Adipocyte (in vitro differentiated cells): ENCODE measurements around the gene CAMK1D.

ENCODE experiments used
- DNase-seq: peaks from one replicate; pipeline ENCODE4 v3.0.0-alpha.2; 2015; ENCODE audit warnings: low read depth
- H3K27me3 ChIP-seq: replicated peaks from 2 replicates; pipeline ENCODE4 v1.7.0; 2013; ENCODE audit warnings: mild to moderate bottlenecking, low read length, moderate library complexity; ENCODE audit not compliant: control insufficient read depth, insufficient read depth
- H3K36me3 ChIP-seq: 2 replicates; pipeline ENCODE4 v1.7.0; 2013; ENCODE audit warnings: low read length, mild to moderate bottlenecking, moderate library complexity; ENCODE audit not compliant: control insufficient read depth, insufficient read depth, severe bottlenecking
- H3K4me1 ChIP-seq: 2 replicates; pipeline ENCODE4 v1.7.0; 2013; ENCODE audit warnings: mild to moderate bottlenecking, low read length, moderate library complexity; ENCODE audit not compliant: control insufficient read depth, insufficient read depth
- H3K4me3 ChIP-seq: 2 replicates; pipeline ENCODE4 v1.7.0; 2013; ENCODE audit warnings: mild to moderate bottlenecking, low read length, moderate library complexity
- H3K9ac ChIP-seq: 2 replicates; pipeline ENCODE4 v1.7.0; 2013; ENCODE audit warnings: mild to moderate bottlenecking, low read length, moderate library complexity
- H3K9me3 ChIP-seq: 2 replicates; pipeline ENCODE4 v1.7.0; 2013; ENCODE audit warnings: mild to moderate bottlenecking, low read length, moderate library complexity; ENCODE audit not compliant: control insufficient read depth

Gene CAMK1D

GRCh38 chr10:12631787-12632562 is 282.6 kb downstream of the CAMK1D start:
- Histone ChIP-seq H3K9ac (no peak overlapping the region), H3K4me1 (no peaks in the 10 kb centered on the region), H3K27me3 (no peaks in the 10 kb centered on the region), H3K36me3 (no peaks in the 10 kb centered on the region), H3K4me3 (no peak overlapping the region), H3K9me3 (peaks cover 10% of the 10 kb centered on the region)
- no peak for DNase-seq

- no peaks in the 10 kb centered on the region for H3K27me3 ChIP-seq
Measured at GRCh38 chr10:12633776-12634620, 284.7 kb downstream of the CAMK1D start.

GRCh38 chr10:12634621-12634931 is 285.2 kb downstream of the CAMK1D start:
- Histone ChIP-seq H3K9me3 (peaks cover 10% of the 10 kb centered on the region), H3K4me3 (no peak overlapping the region), H3K4me1 (no peaks in the 10 kb centered on the region), H3K9ac (no peak overlapping the region), H3K36me3 (no peaks in the 10 kb centered on the region), H3K27me3 (no peaks in the 10 kb centered on the region)
- no peak for DNase-seq

More at GRCh38 chr10:12633776-12634620, 284.7 kb downstream of the CAMK1D start:
- Histone ChIP-seq H3K4me1 (no peaks in the 10 kb centered on the region), H3K4me3 (no peak overlapping the region), H3K9ac (no peak overlapping the region), H3K9me3 (peaks cover 10% of the 10 kb centered on the region), H3K36me3 (no peaks in the 10 kb centered on the region)
- DNase-seq, result no peak

GRCh38 chr10:12635127-12635541 is 285.8 kb downstream of the CAMK1D start:
- H3K4me1 ChIP-seq, result peaks cover 2% of the 10 kb centered on the region
- DNase-seq, result no peak
- H3K27me3 ChIP-seq, result no peaks in the 10 kb centered on the region
- H3K36me3 ChIP-seq, result no peaks in the 10 kb centered on the region
- H3K9ac ChIP-seq, result no peak overlapping the region
- H3K4me3 ChIP-seq, result no peak overlapping the region
- peaks cover 10% of the 10 kb centered on the region for H3K9me3 ChIP-seq

- no peaks in the 10 kb centered on the region for H3K36me3 ChIP-seq
- H3K9me3 ChIP-seq, result peaks cover 5% of the 10 kb centered on the region
- no peaks in the 10 kb centered on the region for H3K27me3 ChIP-seq
- no peak overlapping the region for H3K4me3 ChIP-seq
- no peak overlapping the region for H3K9ac ChIP-seq
- H3K4me1 ChIP-seq, result peaks cover 9% of the 10 kb centered on the region
- no peak for DNase-seq
Measured at GRCh38 chr10:12636571-12636970, 287.2 kb downstream of the CAMK1D start.

- Histone ChIP-seq H3K9ac (no peak overlapping the region), H3K9me3 (no peaks in the 10 kb centered on the region), H3K4me3 (no peak overlapping the region), H3K27me3 (no peaks in the 10 kb centered on the region), H3K36me3 (no peaks in the 10 kb centered on the region), H3K4me1 (peaks cover 9% of the 10 kb centered on the region)
- no peak for DNase-seq
Measured at GRCh38 chr10:12637649-12638048, 288.3 kb downstream of the CAMK1D start.

GRCh38 chr10:12638103-12638502 is 288.8 kb downstream of the CAMK1D start:
- Histone ChIP-seq H3K9ac (no peak overlapping the region), H3K27me3 (no peaks in the 10 kb centered on the region), H3K4me1 (peaks cover 9% of the 10 kb centered on the region), H3K9me3 (no peaks in the 10 kb centered on the region), H3K4me3 (no peak overlapping the region), H3K36me3 (no peaks in the 10 kb centered on the region)
- DNase-seq, result peak; percentile 39

GRCh38 chr10:12638781-12639180 is 289.4 kb downstream of the CAMK1D start:
- Histone ChIP-seq H3K9ac (no peak overlapping the region), H3K4me1 (peaks cover 9% of the 10 kb centered on the region), H3K36me3 (no peaks in the 10 kb centered on the region), H3K27me3 (no peaks in the 10 kb centered on the region), H3K4me3 (no peak overlapping the region), H3K9me3 (no peaks in the 10 kb centered on the region)
- DNase-seq, result no peak

GRCh38 chr10:12639996-12640944 is 290.9 kb downstream of the CAMK1D start:
- Histone ChIP-seq H3K36me3 (no peaks in the 10 kb centered on the region), H3K9me3 (no peaks in the 10 kb centered on the region), H3K27me3 (no peaks in the 10 kb centered on the region), H3K4me3 (no peak overlapping the region), H3K9ac (no peak overlapping the region), H3K4me1 (peaks cover 9% of the 10 kb centered on the region)
- no peak for DNase-seq

GRCh38 chr10:12642036-12642435 is 292.7 kb downstream of the CAMK1D start:
- H3K36me3 ChIP-seq, result no peaks in the 10 kb centered on the region
- H3K4me3 ChIP-seq, result no peak overlapping the region
- no peaks in the 10 kb centered on the region for H3K9me3 ChIP-seq
- no peak overlapping the region for H3K9ac ChIP-seq
- no peaks in the 10 kb centered on the region for H3K27me3 ChIP-seq
- DNase-seq, result no peak
- H3K4me1 ChIP-seq, result peaks cover 9% of the 10 kb centered on the region

- H3K4me1 ChIP-seq, result peaks cover 9% of the 10 kb centered on the region
- no peaks in the 10 kb centered on the region for H3K36me3 ChIP-seq
- no peak overlapping the region for H3K4me3 ChIP-seq
- H3K9me3 ChIP-seq, result no peaks in the 10 kb centered on the region
- DNase-seq, result no peak
- no peak overlapping the region for H3K9ac ChIP-seq
- H3K27me3 ChIP-seq, result no peaks in the 10 kb centered on the region
Measured at GRCh38 chr10:12643279-12643678, 293.9 kb downstream of the CAMK1D start.
